ENCODE measurements around the gene ABCB9. TPM values are rescaled to one million over a fixed set of nuclear protein-coding genes. Genes with fewer than 3 reads are reported as not detected.

Gene ABCB9
- total RNA-seq, 2 experiments from 2014 or later, result 3.6 TPM

- H3K9me3 Mint-ChIP-seq, result no peaks in the 10 kb centered on the region
- H3K4me3 Mint-ChIP-seq, result no peak overlapping the region
- H3K27me3 Mint-ChIP-seq, result no peaks in the 10 kb centered on the region
- DNase-seq, result no peak
- H3K36me3 Mint-ChIP-seq, result no peaks in the 10 kb centered on the region
- no peak overlapping the region for H3K27ac Mint-ChIP-seq
- peaks cover 19% of the 10 kb centered on the region for H3K4me1 Mint-ChIP-seq
Observed at GRCh38 chr12:122988612-122989212, 22.4 kb upstream of the ABCB9 start.

GRCh38 chr12:122988036-122988435 is 21.8 kb upstream of the ABCB9 start:
- peaks cover 4% of the 10 kb centered on the region for H3K36me3 Mint-ChIP-seq
- H3K9me3 Mint-ChIP-seq, result no peaks in the 10 kb centered on the region

GRCh38 chr12:122987086-122987951 is 21.1 kb upstream of the ABCB9 start:
- H3K27me3 Mint-ChIP-seq, result no peaks in the 10 kb centered on the region
- no peak overlapping the region for H3K27ac Mint-ChIP-seq
- H3K4me1 Mint-ChIP-seq, result peaks cover 23% of the 10 kb centered on the region
- peaks cover 5% of the 10 kb centered on the region for H3K36me3 Mint-ChIP-seq
- no peak for DNase-seq
- H3K9me3 Mint-ChIP-seq, result no peaks in the 10 kb centered on the region
- no peak overlapping the region for H3K4me3 Mint-ChIP-seq

More at GRCh38 chr12:122988036-122988435, 21.8 kb upstream of the ABCB9 start:
- DNase-seq, result no peak
- Mint-ChIP-seq H3K4me3 (no peak overlapping the region), H3K4me1 (peaks cover 19% of the 10 kb centered on the region), H3K27ac (no peak overlapping the region), H3K27me3 (no peaks in the 10 kb centered on the region)

- H3K27me3 Mint-ChIP-seq, result no peaks in the 10 kb centered on the region
- peaks cover 13% of the 10 kb centered on the region for H3K36me3 Mint-ChIP-seq
- no peaks in the 10 kb centered on the region for H3K9me3 Mint-ChIP-seq
- H3K27ac Mint-ChIP-seq, result no peak overlapping the region
- no peak overlapping the region for H3K4me3 Mint-ChIP-seq
- peaks cover 32% of the 10 kb centered on the region for H3K4me1 Mint-ChIP-seq
- DNase-seq, result no peak
Observed at GRCh38 chr12:122986258-122986871, 20.1 kb upstream of the ABCB9 start.

GRCh38 chr12:122985338-122986257 is 19.3 kb upstream of the ABCB9 start:
- Mint-ChIP-seq H3K36me3 (peaks cover 16% of the 10 kb centered on the region), H3K9me3 (no peaks in the 10 kb centered on the region), H3K27me3 (no peaks in the 10 kb centered on the region), H3K4me1 (peaks cover 32% of the 10 kb centered on the region), H3K27ac (no peak overlapping the region), H3K4me3 (no peak overlapping the region)
- DNase-seq, result no peak

GRCh38 chr12:122984612-122985337 is 18.5 kb upstream of the ABCB9 start:
- Mint-ChIP-seq H3K36me3 (peaks cover 16% of the 10 kb centered on the region), H3K27me3 (no peaks in the 10 kb centered on the region), H3K4me1 (peaks cover 34% of the 10 kb centered on the region), H3K4me3 (no peak overlapping the region), H3K27ac (peak overlapping the region; percentile 47), H3K9me3 (no peaks in the 10 kb centered on the region)
- no peak for DNase-seq

GRCh38 chr12:122983789-122984515 is 17.7 kb upstream of the ABCB9 start:
- Mint-ChIP-seq H3K36me3 (peaks cover 16% of the 10 kb centered on the region), H3K27me3 (no peaks in the 10 kb centered on the region), H3K4me1 (peaks cover 39% of the 10 kb centered on the region), H3K27ac (peak overlapping the region; percentile 90), H3K9me3 (no peaks in the 10 kb centered on the region), H3K4me3 (no peak overlapping the region)
- DNase-seq, result no peak

GRCh38 chr12:122982963-122983788 is 16.9 kb upstream of the ABCB9 start:
- no peaks in the 10 kb centered on the region for H3K27me3 Mint-ChIP-seq
- peaks cover 16% of the 10 kb centered on the region for H3K36me3 Mint-ChIP-seq
- H3K4me3 Mint-ChIP-seq, result peak overlapping the region; percentile 93

GRCh38 chr12:122982477-122982815 is 16.2 kb upstream of the ABCB9 start:
- peak overlapping the region; percentile 93 for H3K4me3 Mint-ChIP-seq

More at GRCh38 chr12:122982963-122983788, 16.9 kb upstream of the ABCB9 start:
- peaks cover 39% of the 10 kb centered on the region for H3K4me1 Mint-ChIP-seq
- no peaks in the 10 kb centered on the region for H3K9me3 Mint-ChIP-seq
- no peak for DNase-seq
- H3K27ac Mint-ChIP-seq, result peak overlapping the region; percentile 90

GRCh38 chr12:122981587-122982476 is 15.6 kb upstream of the ABCB9 start:
- no peak for DNase-seq
- no peaks in the 10 kb centered on the region for H3K27me3 Mint-ChIP-seq
- H3K9me3 Mint-ChIP-seq, result no peaks in the 10 kb centered on the region
- H3K27ac Mint-ChIP-seq, result peak overlapping the region; percentile 90
- H3K36me3 Mint-ChIP-seq, result peaks cover 16% of the 10 kb centered on the region
- peak overlapping the region; percentile 93 for H3K4me3 Mint-ChIP-seq
- H3K4me1 Mint-ChIP-seq, result peaks cover 41% of the 10 kb centered on the region

More at GRCh38 chr12:122982477-122982815, 16.2 kb upstream of the ABCB9 start:
- no peaks in the 10 kb centered on the region for H3K9me3 Mint-ChIP-seq
- H3K36me3 Mint-ChIP-seq, result peaks cover 16% of the 10 kb centered on the region
- H3K4me1 Mint-ChIP-seq, result peaks cover 39% of the 10 kb centered on the region
- H3K27me3 Mint-ChIP-seq, result no peaks in the 10 kb centered on the region
- DNase-seq, result no peak
- H3K27ac Mint-ChIP-seq, result peak overlapping the region; percentile 90

- peak overlapping the region; percentile 93 for H3K4me3 Mint-ChIP-seq
- H3K36me3 Mint-ChIP-seq, result peaks cover 17% of the 10 kb centered on the region
- DNase-seq, result no peak
- no peaks in the 10 kb centered on the region for H3K27me3 Mint-ChIP-seq
- H3K27ac Mint-ChIP-seq, result peak overlapping the region; percentile 90
- no peaks in the 10 kb centered on the region for H3K9me3 Mint-ChIP-seq
- H3K4me1 Mint-ChIP-seq, result peaks cover 48% of the 10 kb centered on the region
Observed at GRCh38 chr12:122981036-122981471, 14.8 kb upstream of the ABCB9 start.
